LNCAP (cell line): ENCODE measurements around the gene BICC1.

Experiments
- CTCF ChIP-seq: fragments of 450-650 bp; IDR thresholded peaks from 2 replicates; pipeline ENCODE4 v1.5.1; 2017; ENCODE audit warnings: mild to moderate bottlenecking

The BICC1 gene

GRCh38 chr10:58618158-58618676, 105.5 kb downstream of the BICC1 start:
- TF ChIP-seq CTCF: no peak

GRCh38 chr10:58621379-58622077, 108.9 kb downstream of the BICC1 start:
- TF ChIP-seq CTCF: no peak

- TF ChIP-seq CTCF: no peak
Observed at GRCh38 chr10:58622246-58622645, 109.6 kb downstream of the BICC1 start.

GRCh38 chr10:58625070-58625469, 112.4 kb downstream of the BICC1 start:
- no peak for TF ChIP-seq CTCF

GRCh38 chr10:58627392-58627791, 114.7 kb downstream of the BICC1 start:
- TF ChIP-seq CTCF: no peak

GRCh38 chr10:58631715-58632114, 119.0 kb downstream of the BICC1 start:
- TF ChIP-seq CTCF: no peak

- no peak for TF ChIP-seq CTCF
Observed at GRCh38 chr10:58632216-58632615, 119.5 kb downstream of the BICC1 start.
